Common myeloid progenitor, CD34-positive (primary cell): Measurements from ENCODE around the gene DHH.
"Not testable (repeated sequence)": the region's sequence is repeated elsewhere in the genome, so short reads cannot be mapped to it uniquely, and the experiment has no call there.

ENCODE experiments used
- CTCF ChIA-PET: fragments of 350-600 bp; sonication (Branson Sonifier 250); formaldehyde crosslinking; loops from one replicate; lab custom pipeline; 2021; ENCODE audit warnings: antibody characterized with exemption; lab: Charles Lee
- POLR2A ChIA-PET: fragments of 350-600 bp; sonication (Branson Sonifier 250); formaldehyde crosslinking; loops from one replicate; lab custom pipeline; 2021; ENCODE audit warnings: antibody characterized with exemption; lab: Charles Lee
- DNase-seq, 3 donors: peaks; one replicate each; pipeline versions ENCODE4 v3.0.0 to v3.0.0-alpha.2; 2013
- H3K27ac ChIP-seq, 2 experiments: 1 replicate in 1 of 2; 2 replicates in 1 of 2; pipeline ENCODE4 v1.7.0; 2013; ENCODE audit warnings: inconsistent platforms in 2 of 2, low read length in 2 of 2, mild to moderate bottlenecking in 2 of 2, low read depth in 1 of 2, moderate library complexity in 1 of 2; ENCODE audit not compliant: severe bottlenecking in 2 of 2, insufficient read depth in 1 of 2, poor library complexity in 1 of 2
- H3K27me3 ChIP-seq, 5 experiments: replicated peaks in 2 of 5; 1 replicate in 3 of 5; 2 replicates in 2 of 5; pipeline versions ENCODE4 v1.6.1 to v1.7.0; 2013; ENCODE audit warnings: low read length in 4 of 5, mild to moderate bottlenecking in 2 of 5, moderate library complexity in 2 of 5, inconsistent platforms in 1 of 5; ENCODE audit not compliant: insufficient read depth in 5 of 5, control insufficient read depth in 4 of 5
- H3K36me3 ChIP-seq, 4 experiments: 1 replicate in 2 of 4; 2 replicates in 2 of 4; pipeline versions ENCODE4 v1.6.1 to v1.7.0; 2013; ENCODE audit warnings: low read length in 3 of 4, control low read depth in 1 of 4, mild to moderate bottlenecking in 1 of 4; ENCODE audit not compliant: control insufficient read depth in 4 of 4, insufficient read depth in 4 of 4
- H3K4me1 ChIP-seq, 4 experiments: 1 replicate in 3 of 4; 2 replicates in 1 of 4; pipeline versions ENCODE4 v1.6.1 to v1.7.1; 2013; ENCODE audit warnings: low read length in 3 of 4, mild to moderate bottlenecking in 3 of 4, control low read depth in 1 of 4, inconsistent platforms in 1 of 4, moderate library complexity in 1 of 4; ENCODE audit not compliant: control insufficient read depth in 4 of 4, insufficient read depth in 4 of 4; ENCODE audit errors: control extremely low read depth in 1 of 4
- H3K4me3 ChIP-seq, 7 experiments: 1 replicate in 4 of 7; 2 replicates in 3 of 7; pipeline versions ENCODE4 v1.5.1 to v1.7.0; 2013; ENCODE audit warnings: mild to moderate bottlenecking in 7 of 7, low read length in 6 of 7, moderate library complexity in 6 of 7, inconsistent platforms in 2 of 7, low read depth in 2 of 7, control low read depth in 1 of 7; ENCODE audit not compliant: insufficient read depth in 4 of 7, control insufficient read depth in 1 of 7; ENCODE audit errors: extremely low read depth in 1 of 7
- H3K9me3 ChIP-seq, 5 experiments: 1 replicate in 4 of 5; 2 replicates in 1 of 5; pipeline versions ENCODE4 v1.6.1 to v1.7.1; 2013; ENCODE audit warnings: low read length in 4 of 5, mild to moderate bottlenecking in 2 of 5, inconsistent platforms in 1 of 5, low read depth in 1 of 5, moderate library complexity in 1 of 5; ENCODE audit not compliant: control insufficient read depth in 4 of 5, insufficient read depth in 2 of 5; ENCODE audit errors: control extremely low read depth in 1 of 5
- WGBS: methylation state at CpG from one replicate; pipeline ENCODE4 v1.1.5; 2013; ENCODE audit not compliant: insufficient coverage; 5-methylcytosine and 5-hydroxymethylcytosine counted together

Gene DHH

GRCh38 chr12:49129332-49130150 is 34.9 kb upstream of the DHH start:
- ChIA-PET CTCF (interaction anchor here (0.6 to 4.5 kb wide), 23 partner anchors 9 to 152 kb away, joined by 3 to 36 read pairs (median 4); partner anchors contain the start of genes DHH, LMBR1L and WNT1), POLR2A (interaction anchor here (2.9 kb wide), 1 partner anchor 19 kb away, joined by 25 read pairs; the partner anchor contains the start of gene LMBR1L)
- Histone ChIP-seq H3K36me3 (peaks cover 8 to 32% (median 18%) of the 10 kb centered on the region in 4 experiments), H3K4me3 (peak overlapping the region in 6 of 7 experiments; percentile 53 to 96 (median 84)), H3K27ac (peak overlapping the region; percentile 66 to 91), H3K4me1 (peaks cover 8 to 40% (median 33%) of the 10 kb centered on the region in 4 experiments), H3K9me3 (no peaks in the 10 kb centered on the region), H3K27me3 (no peaks in the 10 kb centered on the region)
- peak in 1 of 3 donors; percentile 14 for DNase-seq
- 40% methylated on average over 8 of the region's 18 CpGs for WGBS

DNA sequence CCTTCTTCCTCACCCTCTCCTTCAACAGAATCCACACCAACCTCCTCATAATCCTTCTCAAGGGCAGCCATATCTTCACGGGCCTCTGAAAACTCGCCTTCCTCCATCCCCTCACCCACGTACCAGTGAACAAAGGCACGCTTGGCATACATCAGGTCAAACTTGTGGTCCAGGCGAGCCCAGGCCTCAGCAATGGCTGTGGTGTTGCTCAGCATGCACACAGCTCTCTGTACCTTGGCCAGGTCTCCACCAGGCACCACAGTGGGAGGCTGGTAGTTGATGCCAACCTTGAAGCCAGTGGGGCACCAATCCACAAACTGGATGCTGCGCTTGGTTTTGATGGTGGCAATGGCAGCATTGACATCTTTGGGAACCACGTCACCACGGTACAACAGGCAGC is 33.4 kb upstream of the DHH start:
- H3K27me3 ChIP-seq, DNase-seq, H3K27ac ChIP-seq, H3K9me3 ChIP-seq, H3K4me3 ChIP-seq: not testable (repeated sequence)
- CTCF ChIA-PET, result interaction anchor here (0.7 to 1.2 kb wide), 9 partner anchors 11 to 107 kb away, joined by 3 to 6 read pairs (median 4); partner anchors contain the start of gene LMBR1L
- Histone ChIP-seq H3K36me3 (peaks cover 8 to 32% (median 18%) of the 10 kb centered on the region in 4 experiments), H3K4me1 (peaks cover 8 to 32% (median 25%) of the 10 kb centered on the region in 4 experiments)
- POLR2A ChIA-PET, result interaction anchor here (0.6 kb wide), 1 partner anchor 58 kb away, joined by 3 read pairs; the partner anchor contains the start of gene RHEBL1
- no CpG with 5 or more reads among the region's 8 CpGs for WGBS

DNA sequence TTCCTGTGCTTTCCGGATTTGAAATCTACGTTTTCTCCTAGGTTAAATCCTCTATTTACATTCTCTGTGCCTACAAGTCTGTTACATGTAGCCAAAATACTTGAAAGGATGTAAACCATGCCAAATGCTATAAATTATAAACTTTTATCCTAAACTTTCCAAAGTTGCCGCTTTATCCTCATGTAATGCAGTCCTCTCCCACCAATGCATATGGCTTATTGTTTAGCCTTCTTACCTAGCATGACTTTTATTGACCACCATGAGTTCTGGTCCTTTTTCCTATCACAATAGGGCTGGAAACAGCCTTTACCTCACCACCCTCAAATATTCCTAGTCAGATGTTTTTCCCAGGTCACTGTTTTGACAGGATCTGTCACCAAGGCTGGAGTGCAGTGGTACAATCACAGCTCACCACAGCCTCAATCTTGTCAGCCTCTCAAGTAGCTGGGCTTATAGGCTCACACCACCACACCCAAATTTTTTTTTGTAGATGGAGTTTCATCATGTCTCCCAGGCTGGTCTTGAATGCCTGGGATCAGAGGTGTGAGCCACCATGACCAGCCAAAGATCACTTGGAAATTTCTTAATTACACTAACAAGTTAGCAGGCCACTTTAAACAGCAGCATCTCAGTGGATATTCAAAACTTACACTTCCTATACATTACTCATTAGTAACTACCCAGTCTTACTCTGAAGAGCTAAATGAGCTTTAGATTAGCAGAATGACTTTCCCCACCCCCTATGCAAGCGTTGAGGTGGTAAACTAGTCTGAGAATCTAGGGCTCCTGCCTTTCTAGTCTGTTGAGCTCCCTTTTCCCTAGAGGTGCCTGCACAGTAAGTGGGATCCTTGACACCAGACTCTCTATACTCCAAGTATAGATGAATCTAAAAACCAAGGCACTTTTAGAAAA is 32.5 kb upstream of the DHH start:
- CTCF ChIA-PET, result interaction anchor here (0.5 to 1.2 kb wide), 12 partner anchors 10 to 108 kb away, joined by 3 to 6 read pairs (median 4); partner anchors contain the start of gene LMBR1L
- H3K4me3 ChIP-seq, result no peak overlapping the region
- peaks cover 5 to 24% (median 20%) of the 10 kb centered on the region in 4 experiments for H3K4me1 ChIP-seq
- H3K27ac ChIP-seq, result no peak overlapping the region
- 98% methylated on average over 4 of the region's 4 CpGs for WGBS
- H3K9me3 ChIP-seq, result no peaks in the 10 kb centered on the region
- POLR2A ChIA-PET, result interaction anchor here (0.6 kb wide), 1 partner anchor 57 kb away, joined by 3 read pairs; the partner anchor contains the start of gene RHEBL1
- peaks cover 8 to 32% (median 18%) of the 10 kb centered on the region in 4 experiments for H3K36me3 ChIP-seq
- DNase-seq, result no peak
- H3K27me3 ChIP-seq, result no peaks in the 10 kb centered on the region

DNA sequence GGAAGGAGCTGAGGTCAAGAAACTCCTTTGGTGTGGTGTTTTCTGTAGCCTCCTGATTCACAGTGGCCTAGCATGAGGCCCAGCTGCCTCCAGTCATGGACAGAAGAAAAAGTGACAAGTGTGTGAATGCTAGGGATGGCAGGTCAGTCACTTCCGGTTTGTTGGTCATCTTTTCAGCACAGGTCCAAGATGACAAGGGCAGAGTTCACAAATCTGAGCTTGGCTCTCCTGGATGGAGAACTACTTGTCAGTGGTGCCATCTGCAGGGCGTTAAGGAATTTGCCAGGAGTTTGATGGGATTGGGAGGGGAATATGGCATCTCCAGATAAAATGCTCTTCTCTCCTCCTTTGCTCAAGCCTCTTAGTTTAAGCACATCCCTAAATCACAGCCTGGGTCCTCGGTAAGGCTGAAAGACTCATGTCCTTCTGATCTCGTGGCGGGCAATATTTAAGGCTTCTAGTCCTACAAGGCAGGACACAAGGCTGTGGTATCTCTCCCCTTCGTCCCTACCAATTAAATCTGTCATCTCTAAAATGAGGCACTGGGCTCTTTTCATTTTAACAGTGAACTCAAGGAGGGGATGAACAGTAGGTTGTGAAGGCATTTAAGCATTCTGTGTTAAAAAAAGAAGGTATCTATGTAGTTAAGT is 26.6 kb upstream of the DHH start:
- Histone ChIP-seq H3K27ac (no peak overlapping the region), H3K27me3 (no peaks in the 10 kb centered on the region), H3K36me3 (no peaks in the 10 kb centered on the region), H3K9me3 (no peaks in the 10 kb centered on the region), H3K4me1 (no peaks in the 10 kb centered on the region), H3K4me3 (no peak overlapping the region)
- WGBS, result 76% methylated on average over 2 of the region's 6 CpGs
- ChIA-PET POLR2A (no interaction called here), CTCF (interaction anchor here (0.9 to 5.8 kb wide), 7 partner anchors 10 to 116 kb away, joined by 3 to 22 read pairs (median 4); partner anchors contain the start of genes LMBR1L and TUBA1B)
- DNase-seq, result peak in 1 of 3 donors; percentile 19

GRCh38 chr12:49111206-49111605 is 16.6 kb upstream of the DHH start:
- H3K27ac ChIP-seq, result peak overlapping the region; percentile 23 to 89
- 61% methylated on average over 3 of the region's 6 CpGs for WGBS
- CTCF ChIA-PET, result interaction anchor here (1.6 to 20.9 kb wide), 6 partner anchors 8 to 44 kb away, joined by 5 to 326 read pairs (median 105); partner anchors contain the start of genes DHH, RHEBL1 and TUBA1B
- peaks cover 0 to 7% (median 5%) of the 10 kb centered on the region in 4 experiments for H3K36me3 ChIP-seq
- POLR2A ChIA-PET, result interaction anchor here (1.2 to 3.4 kb wide), 3 partner anchors 9 to 78 kb away, joined by 5 to 25 read pairs (median 7); partner anchors contain the start of genes TUBA1A and TUBA1B
- H3K9me3 ChIP-seq, result no peaks in the 10 kb centered on the region
- H3K27me3 ChIP-seq, result no peaks in the 10 kb centered on the region
- H3K4me3 ChIP-seq, result peak overlapping the region in 5 of 7 experiments; percentile 33 to 98 (median 90)
- DNase-seq, result no peak
- peaks cover 4 to 21% (median 18%) of the 10 kb centered on the region in 4 experiments for H3K4me1 ChIP-seq
